ENCODE data around the gene RNF169. TPM values are rescaled to one million over a fixed set of nuclear protein-coding genes. Genes with fewer than 3 reads are reported as not detected.

RNF169 gene
- total and polyA plus RNA-seq, 4 donors, result 0.60 to 11.0 (median 5.1) TPM

GRCh38 chr11:74699615-74700396 is 48.8 kb upstream of the RNF169 start:
- Histone ChIP-seq H3K36me3 (ENCODE audit: control insufficient read depth in 4 of 4, insufficient read depth in 3 of 4, low read depth in 1 of 4, low read length in 3 of 4) (no peaks in the 10 kb centered on the region), H3K4me3 (ENCODE audit: low read depth in 1 of 3, low read length in 3 of 3) (no peak overlapping the region), H3K27ac (ENCODE audit: low read depth in 1 of 2, low read length in 2 of 2) (no peak overlapping the region), H3K27me3 (ENCODE audit: control insufficient read depth in 4 of 4, insufficient read depth in 4 of 4, low read length in 3 of 4) (no peaks in the 10 kb centered on the region), H3K4me1 (ENCODE audit: control insufficient read depth in 4 of 4, insufficient read depth in 4 of 4, low read length in 3 of 4) (peaks cover 3 to 19% (median 17%) of the 10 kb centered on the region in 4 donors), H3K9me3 (ENCODE audit: control insufficient read depth in 4 of 4, low read length in 3 of 4) (no peaks in the 10 kb centered on the region), H3K9ac (ENCODE audit: low read depth in 1 of 2, low read length in 2 of 2) (no peak overlapping the region)
- no peak for DNase-seq (ENCODE audit: low spot score)
- 88% methylated on average over 9 of the region's 9 CpGs for WGBS
- TF ChIP-seq, protein P1, sequence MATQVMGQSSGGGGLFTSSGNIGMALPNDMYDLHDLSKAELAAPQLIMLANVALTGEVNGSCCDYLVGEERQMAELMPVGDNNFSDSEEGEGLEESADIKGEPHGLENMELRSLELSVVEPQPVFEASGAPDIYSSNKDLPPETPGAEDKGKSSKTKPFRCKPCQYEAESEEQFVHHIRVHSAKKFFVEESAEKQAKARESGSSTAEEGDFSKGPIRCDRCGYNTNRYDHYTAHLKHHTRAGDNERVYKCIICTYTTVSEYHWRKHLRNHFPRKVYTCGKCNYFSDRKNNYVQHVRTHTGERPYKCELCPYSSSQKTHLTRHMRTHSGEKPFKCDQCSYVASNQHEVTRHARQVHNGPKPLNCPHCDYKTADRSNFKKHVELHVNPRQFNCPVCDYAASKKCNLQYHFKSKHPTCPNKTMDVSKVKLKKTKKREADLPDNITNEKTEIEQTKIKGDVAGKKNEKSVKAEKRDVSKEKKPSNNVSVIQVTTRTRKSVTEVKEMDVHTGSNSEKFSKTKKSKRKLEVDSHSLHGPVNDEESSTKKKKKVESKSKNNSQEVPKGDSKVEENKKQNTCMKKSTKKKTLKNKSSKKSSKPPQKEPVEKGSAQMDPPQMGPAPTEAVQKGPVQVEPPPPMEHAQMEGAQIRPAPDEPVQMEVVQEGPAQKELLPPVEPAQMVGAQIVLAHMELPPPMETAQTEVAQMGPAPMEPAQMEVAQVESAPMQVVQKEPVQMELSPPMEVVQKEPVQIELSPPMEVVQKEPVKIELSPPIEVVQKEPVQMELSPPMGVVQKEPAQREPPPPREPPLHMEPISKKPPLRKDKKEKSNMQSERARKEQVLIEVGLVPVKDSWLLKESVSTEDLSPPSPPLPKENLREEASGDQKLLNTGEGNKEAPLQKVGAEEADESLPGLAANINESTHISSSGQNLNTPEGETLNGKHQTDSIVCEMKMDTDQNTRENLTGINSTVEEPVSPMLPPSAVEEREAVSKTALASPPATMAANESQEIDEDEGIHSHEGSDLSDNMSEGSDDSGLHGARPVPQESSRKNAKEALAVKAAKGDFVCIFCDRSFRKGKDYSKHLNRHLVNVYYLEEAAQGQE (IDR thresholded peaks at IDR 0.05), result no peak
- no peak for TF ChIP-seq TAF1 (conservative IDR thresholded peaks at IDR 0.05)
- no peak for TF ChIP-seq FOXA2 (IDR thresholded peaks at IDR 0.05)
- TF ChIP-seq ATF3 (IDR thresholded peaks at IDR 0.05), result no peak
- TF ChIP-seq HNF4G (IDR thresholded peaks at IDR 0.05), result no peak
- TF ChIP-seq YY1 (IDR thresholded peaks at IDR 0.05), result no peak
- no peak for TF ChIP-seq RXRA (IDR thresholded peaks at IDR 0.05)
- TF ChIP-seq NR2F2 (IDR thresholded peaks at IDR 0.05), result no peak
- TF ChIP-seq JUND (IDR thresholded peaks at IDR 0.05), result no peak
- TF ChIP-seq ZBTB33 (IDR thresholded peaks at IDR 0.05), result no peak
- no peak for TF ChIP-seq FOXA1 (IDR thresholded peaks at IDR 0.05)
- TF ChIP-seq GABPA (IDR thresholded peaks at IDR 0.05 in 1 of 2, conservative IDR thresholded peaks at IDR 0.05 in 1 of 2), result no peak
- no peak for TF ChIP-seq HNF4A (conservative IDR thresholded peaks at IDR 0.05)
- TF ChIP-seq SP1 (IDR thresholded peaks at IDR 0.05), result no peak
- TF ChIP-seq, protein P2, sequence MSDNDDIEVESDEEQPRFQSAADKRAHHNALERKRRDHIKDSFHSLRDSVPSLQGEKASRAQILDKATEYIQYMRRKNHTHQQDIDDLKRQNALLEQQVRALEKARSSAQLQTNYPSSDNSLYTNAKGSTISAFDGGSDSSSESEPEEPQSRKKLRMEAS (IDR thresholded peaks at IDR 0.05), result no peak

DNA sequence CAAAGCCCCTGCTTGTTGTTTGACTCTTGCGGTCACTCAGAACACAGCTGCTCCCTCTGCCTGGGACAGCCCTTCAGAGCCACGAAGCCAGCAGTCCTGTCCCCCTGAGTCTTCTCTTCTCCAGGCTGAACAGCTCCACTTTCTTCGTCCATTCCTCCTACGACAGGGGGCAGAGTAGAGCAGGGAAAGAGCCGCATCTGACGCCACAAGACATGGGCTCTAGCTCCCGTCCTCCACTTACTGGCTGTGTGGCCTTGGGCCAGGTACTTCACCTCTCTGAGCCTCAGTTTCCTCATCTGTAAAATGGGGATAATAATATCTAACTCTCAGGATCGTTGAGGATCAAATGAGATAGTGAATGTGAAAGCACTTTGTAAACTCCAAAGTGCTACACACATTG is 47.3 kb upstream of the RNF169 start:
- H3K9ac ChIP-seq (ENCODE audit: low read depth in 1 of 2, low read length in 2 of 2), result no peak overlapping the region
- 66% methylated on average over 8 of the region's 8 CpGs for WGBS
- no peak for TF ChIP-seq RAD21 (IDR thresholded peaks at IDR 0.05)
- TF ChIP-seq, protein P3, sequence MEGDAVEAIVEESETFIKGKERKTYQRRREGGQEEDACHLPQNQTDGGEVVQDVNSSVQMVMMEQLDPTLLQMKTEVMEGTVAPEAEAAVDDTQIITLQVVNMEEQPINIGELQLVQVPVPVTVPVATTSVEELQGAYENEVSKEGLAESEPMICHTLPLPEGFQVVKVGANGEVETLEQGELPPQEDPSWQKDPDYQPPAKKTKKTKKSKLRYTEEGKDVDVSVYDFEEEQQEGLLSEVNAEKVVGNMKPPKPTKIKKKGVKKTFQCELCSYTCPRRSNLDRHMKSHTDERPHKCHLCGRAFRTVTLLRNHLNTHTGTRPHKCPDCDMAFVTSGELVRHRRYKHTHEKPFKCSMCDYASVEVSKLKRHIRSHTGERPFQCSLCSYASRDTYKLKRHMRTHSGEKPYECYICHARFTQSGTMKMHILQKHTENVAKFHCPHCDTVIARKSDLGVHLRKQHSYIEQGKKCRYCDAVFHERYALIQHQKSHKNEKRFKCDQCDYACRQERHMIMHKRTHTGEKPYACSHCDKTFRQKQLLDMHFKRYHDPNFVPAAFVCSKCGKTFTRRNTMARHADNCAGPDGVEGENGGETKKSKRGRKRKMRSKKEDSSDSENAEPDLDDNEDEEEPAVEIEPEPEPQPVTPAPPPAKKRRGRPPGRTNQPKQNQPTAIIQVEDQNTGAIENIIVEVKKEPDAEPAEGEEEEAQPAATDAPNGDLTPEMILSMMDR (IDR thresholded peaks at IDR 0.05; ENCODE audit: low read depth, low read length, missing input control), result no peak
- TF ChIP-seq ZBTB33 (IDR thresholded peaks at IDR 0.05), result no peak
- no peak for TF ChIP-seq SP1 (IDR thresholded peaks at IDR 0.05)
- TF ChIP-seq, protein P2 (IDR thresholded peaks at IDR 0.05), result no peak
- no peak for TF ChIP-seq NR2F2 (IDR thresholded peaks at IDR 0.05)
- TF ChIP-seq JUND (IDR thresholded peaks at IDR 0.05), result no peak
- no peak for TF ChIP-seq TAF1 (conservative IDR thresholded peaks at IDR 0.05)
- no peak for TF ChIP-seq EGR1 (IDR thresholded peaks at IDR 0.05; ENCODE audit: low read depth in 2 of 2)
- no peak for TF ChIP-seq RXRA (IDR thresholded peaks at IDR 0.05)
- no peak for TF ChIP-seq HNF4G (IDR thresholded peaks at IDR 0.05)
- no peak for TF ChIP-seq ATF3 (IDR thresholded peaks at IDR 0.05)
- TF ChIP-seq GABPA (IDR thresholded peaks at IDR 0.05 in 1 of 2, conservative IDR thresholded peaks at IDR 0.05 in 1 of 2), result no peak
- TF ChIP-seq HNF4A (conservative IDR thresholded peaks at IDR 0.05), result no peak
- TF ChIP-seq YY1 (IDR thresholded peaks at IDR 0.05), result no peak
- no peak for TF ChIP-seq FOXA2 (IDR thresholded peaks at IDR 0.05)

More for the DNA sequence above, 47.3 kb upstream of the RNF169 start:
- H3K27me3 ChIP-seq (ENCODE audit: control insufficient read depth in 4 of 4, insufficient read depth in 4 of 4, low read length in 3 of 4), result no peaks in the 10 kb centered on the region
- H3K27ac ChIP-seq (ENCODE audit: low read depth in 1 of 2, low read length in 2 of 2), result no peak overlapping the region
- H3K4me3 ChIP-seq (ENCODE audit: low read depth in 1 of 3, low read length in 3 of 3), result no peak overlapping the region
- DNase-seq (ENCODE audit: low spot score), result no peak
- H3K4me1 ChIP-seq (ENCODE audit: control insufficient read depth in 4 of 4, insufficient read depth in 4 of 4, low read length in 3 of 4), result peaks cover 3 to 15% (median 12%) of the 10 kb centered on the region in 4 donors
- H3K9me3 ChIP-seq (ENCODE audit: control insufficient read depth in 4 of 4, low read length in 3 of 4), result no peaks in the 10 kb centered on the region
- no peaks in the 10 kb centered on the region for H3K36me3 ChIP-seq (ENCODE audit: control insufficient read depth in 4 of 4, insufficient read depth in 3 of 4, low read depth in 1 of 4, low read length in 3 of 4)

Measured in liver (tissue), 9 donors.